ENCODE results near the gene SFXN5.

SFXN5 gene

GRCh38 chr2:73018188-73018825 is 53.2 kb downstream of the SFXN5 start:
- DNase-seq, result no peak

GRCh38 chr2:73013936-73014335 is 57.6 kb downstream of the SFXN5 start:
- DNase-seq, result no peak

- no peak for DNase-seq
Measured at GRCh38 chr2:73009177-73009839, 62.2 kb downstream of the SFXN5 start.

GRCh38 chr2:73008766-73009135 is 62.8 kb downstream of the SFXN5 start:
- DNase-seq, result no peak

GRCh38 chr2:73007991-73008765 is 63.3 kb downstream of the SFXN5 start:
- DNase-seq, result no peak

GRCh38 chr2:73006969-73007710 is 64.4 kb downstream of the SFXN5 start:
- DNase-seq, result no peak

GRCh38 chr2:73004889-73005596 is 66.5 kb downstream of the SFXN5 start:
- DNase-seq, result no peak

- no peak for DNase-seq
Measured at GRCh38 chr2:73004466-73004865, 67.0 kb downstream of the SFXN5 start.

GRCh38 chr2:73003027-73003426 is 68.5 kb downstream of the SFXN5 start:
- DNase-seq, result no peak

- no peak for DNase-seq
Measured at GRCh38 chr2:73000808-73001570, 70.5 kb downstream of the SFXN5 start.

- DNase-seq, result no peak
Measured at GRCh38 chr2:72999729-73000725, 71.5 kb downstream of the SFXN5 start.

GRCh38 chr2:72998724-72999123 is 72.8 kb downstream of the SFXN5 start:
- DNase-seq, result no peak

- no peak for DNase-seq
Measured at GRCh38 chr2:72998234-72998651, 73.3 kb downstream of the SFXN5 start.

- no peak for DNase-seq
Measured at GRCh38 chr2:72996117-72996502, 75.4 kb downstream of the SFXN5 start.

- DNase-seq, result no peak
Measured at GRCh38 chr2:72995430-72996116, 75.9 kb downstream of the SFXN5 start.

GRCh38 chr2:72994991-72995380 is 76.5 kb downstream of the SFXN5 start:
- no peak for DNase-seq

GRCh38 chr2:72994282-72994990 is 77.1 kb downstream of the SFXN5 start:
- no peak for DNase-seq

GRCh38 chr2:72993933-72994280 is 77.6 kb downstream of the SFXN5 start:
- no peak for DNase-seq

GRCh38 chr2:72993147-72993932 is 78.2 kb downstream of the SFXN5 start:
- DNase-seq, result peak; percentile 56

Data from stimulated activated CD4-positive, alpha-beta T cell treated with anti-CD3 and anti-CD28 coated beads, Interleukin-4, amount 100 ng/mL, for 24 hours (primary cell).